ENCODE results near the gene TSNAXIP1. TPM values are rescaled to one million over a fixed set of nuclear protein-coding genes. Genes with fewer than 3 reads are reported as not detected.

The TSNAXIP1 gene
- total RNA-seq, 4 donors from 2014 or later = 0.34 to 1.4 (median 0.87) TPM

DNA sequence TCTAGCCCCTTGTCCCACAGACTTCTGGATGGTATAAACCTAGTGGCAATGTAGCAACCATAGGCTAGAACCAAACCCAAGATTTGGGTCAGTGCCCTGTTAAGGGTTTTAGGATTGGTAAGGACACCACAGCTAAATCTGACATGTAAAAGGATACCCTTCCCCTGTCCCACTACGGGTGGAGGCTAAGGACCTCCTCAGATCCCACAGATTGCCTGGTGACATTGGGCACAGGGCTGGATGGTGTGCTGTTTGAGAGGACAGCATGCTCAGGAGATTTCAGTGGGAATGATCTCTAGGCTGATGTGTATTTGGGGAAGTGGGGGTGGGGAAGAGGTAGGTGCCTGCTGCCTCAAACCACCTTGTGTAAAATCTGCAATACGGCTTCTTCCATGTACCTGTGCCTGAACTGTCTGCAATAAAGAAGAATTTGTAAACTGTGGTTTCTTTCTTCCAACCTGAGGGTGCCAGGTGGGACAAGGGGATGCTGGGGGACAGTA is 65.5 kb downstream of the TSNAXIP1 start:
- Histone ChIP-seq H3K36me3 (peaks cover 49% of the 10 kb centered on the region), H3K9me3 (no peaks in the 10 kb centered on the region), H3K27me3 (no peaks in the 10 kb centered on the region), H3K27ac (peak overlapping the region; percentile 91), H3K4me3 (peak overlapping the region; percentile 100), H3K4me1 (peaks cover 38% of the 10 kb centered on the region)
- 66% methylated on average over 2 of the region's 2 CpGs for WGBS
- DNase-seq (ENCODE audit: low spot score in 2 of 2) = no peak
- TF ChIP-seq, protein P1, sequence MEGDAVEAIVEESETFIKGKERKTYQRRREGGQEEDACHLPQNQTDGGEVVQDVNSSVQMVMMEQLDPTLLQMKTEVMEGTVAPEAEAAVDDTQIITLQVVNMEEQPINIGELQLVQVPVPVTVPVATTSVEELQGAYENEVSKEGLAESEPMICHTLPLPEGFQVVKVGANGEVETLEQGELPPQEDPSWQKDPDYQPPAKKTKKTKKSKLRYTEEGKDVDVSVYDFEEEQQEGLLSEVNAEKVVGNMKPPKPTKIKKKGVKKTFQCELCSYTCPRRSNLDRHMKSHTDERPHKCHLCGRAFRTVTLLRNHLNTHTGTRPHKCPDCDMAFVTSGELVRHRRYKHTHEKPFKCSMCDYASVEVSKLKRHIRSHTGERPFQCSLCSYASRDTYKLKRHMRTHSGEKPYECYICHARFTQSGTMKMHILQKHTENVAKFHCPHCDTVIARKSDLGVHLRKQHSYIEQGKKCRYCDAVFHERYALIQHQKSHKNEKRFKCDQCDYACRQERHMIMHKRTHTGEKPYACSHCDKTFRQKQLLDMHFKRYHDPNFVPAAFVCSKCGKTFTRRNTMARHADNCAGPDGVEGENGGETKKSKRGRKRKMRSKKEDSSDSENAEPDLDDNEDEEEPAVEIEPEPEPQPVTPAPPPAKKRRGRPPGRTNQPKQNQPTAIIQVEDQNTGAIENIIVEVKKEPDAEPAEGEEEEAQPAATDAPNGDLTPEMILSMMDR (IDR thresholded peaks at IDR 0.05) = no peak
- TF ChIP-seq POLR2AphosphoS5 (IDR thresholded peaks at IDR 0.05) (no peak), POLR2A (IDR thresholded peaks at IDR 0.05) (no peak), EP300 (IDR thresholded peaks at IDR 0.05) (no peak)

DNA sequence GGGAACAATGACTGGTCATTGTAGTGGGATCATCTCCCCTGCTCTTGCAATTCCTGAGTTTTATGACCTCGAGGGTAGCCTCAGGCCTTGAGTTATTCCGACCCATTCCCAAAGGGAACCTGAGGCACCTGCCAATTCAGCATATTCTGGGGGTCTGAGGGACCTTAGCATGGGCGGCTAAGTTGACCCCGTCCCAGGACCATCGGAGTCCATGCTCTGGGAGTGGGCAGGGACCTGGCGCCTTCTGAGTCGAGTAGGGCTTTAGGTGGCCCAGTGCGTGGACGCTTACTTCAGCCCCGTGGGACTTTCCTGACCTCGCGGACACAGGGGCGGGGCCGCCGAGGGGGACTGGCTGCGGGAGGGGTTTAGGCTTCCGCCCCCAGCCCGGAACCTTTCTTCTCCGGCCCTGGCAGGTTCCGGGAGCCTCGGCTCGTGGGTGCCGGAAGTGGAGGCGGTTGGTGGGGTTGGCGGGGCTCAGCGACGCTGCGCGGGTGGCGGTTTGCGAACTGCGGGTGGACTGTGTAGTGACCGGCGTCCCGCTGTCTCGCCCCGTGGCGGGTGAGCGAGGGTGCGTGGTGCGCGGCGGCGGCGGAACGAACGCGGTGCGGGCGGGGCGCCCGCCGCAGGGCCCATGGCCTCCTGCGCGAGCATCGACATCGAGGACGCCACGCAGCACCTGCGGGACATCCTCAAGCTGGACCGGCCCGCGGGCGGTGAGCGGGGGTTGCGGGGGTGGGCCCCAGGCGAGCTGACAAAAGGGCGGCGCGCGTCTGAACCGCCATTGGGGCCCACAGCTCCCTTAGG is 66.1 kb downstream of the TSNAXIP1 start, which contains the start of gene EDC4:
EDC4 (plus strand) TSS at position 422 of the 804 bp plus-strand sequence; CDS start at position 632, 210 bp downstream.
- Histone ChIP-seq H3K36me3 (peaks cover 49% of the 10 kb centered on the region), H3K27me3 (no peaks in the 10 kb centered on the region), H3K4me1 (peaks cover 38% of the 10 kb centered on the region), H3K9me3 (no peaks in the 10 kb centered on the region), H3K4me3 (peak within 1 kb of the TSS; percentile 100), H3K27ac (peak within 1 kb of the TSS; percentile 91)
- WGBS = 10% methylated on average over 6 of the region's 72 CpGs
- DNase-seq (ENCODE audit: low spot score in 2 of 2) = peak; percentile 93 to 94
- TF ChIP-seq, protein P1 (IDR thresholded peaks at IDR 0.05) = no peak
- TF ChIP-seq EP300 (IDR thresholded peaks at IDR 0.05) (no peak), POLR2A (IDR thresholded peaks at IDR 0.05) (peak; percentile 8 to 53), POLR2AphosphoS5 (IDR thresholded peaks at IDR 0.05) (peak; percentile 44 to 95 (median 74))

DNA sequence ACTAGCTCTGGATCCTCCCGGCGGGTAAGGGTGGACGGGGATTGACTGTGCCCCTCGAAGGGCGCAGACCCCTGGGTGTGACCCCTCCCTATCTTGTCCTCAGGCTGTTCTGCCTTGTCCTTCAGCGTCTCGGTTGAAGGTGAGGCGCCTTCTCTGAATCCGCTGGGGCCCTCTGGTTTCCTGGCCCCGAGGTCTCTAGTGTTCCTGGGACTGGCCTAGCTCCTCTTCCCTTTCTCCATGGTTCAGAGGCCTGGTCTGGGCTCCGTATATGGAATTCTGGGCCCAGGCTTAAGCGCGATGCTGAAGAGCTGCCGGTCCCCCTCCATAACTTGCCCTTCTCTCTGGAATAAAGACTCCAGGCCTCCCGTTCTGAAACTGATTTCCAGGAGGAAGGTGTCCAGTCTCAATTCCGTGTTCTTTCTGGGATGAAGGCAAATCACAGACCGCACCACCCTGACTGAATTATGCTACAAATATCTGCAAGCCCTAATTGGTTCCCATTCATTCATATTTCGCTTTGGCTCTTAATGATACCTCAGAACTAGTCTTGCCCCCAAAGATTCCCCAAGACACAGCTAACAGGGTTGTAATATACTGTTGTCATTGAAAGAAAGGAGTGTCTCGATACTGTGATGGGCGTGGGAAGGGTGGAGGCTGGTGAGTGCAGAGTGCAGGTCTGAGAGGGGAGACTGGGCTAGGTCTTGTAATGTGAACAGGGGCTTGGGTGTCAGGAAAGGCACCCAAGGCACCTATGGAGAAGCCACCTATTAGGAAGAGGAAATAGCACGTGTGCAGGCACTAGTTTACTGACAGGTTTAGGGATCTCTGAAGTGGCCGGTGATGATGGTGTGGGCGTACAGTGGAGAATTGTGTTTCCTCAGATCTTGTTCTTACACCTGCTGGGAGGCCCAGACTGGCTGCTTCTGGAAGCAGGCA is 67.0 kb downstream of the TSNAXIP1 start:
- Histone ChIP-seq H3K36me3 (peaks cover 49% of the 10 kb centered on the region), H3K4me3 (peak overlapping the region; percentile 100), H3K9me3 (no peaks in the 10 kb centered on the region), H3K4me1 (peaks cover 38% of the 10 kb centered on the region), H3K27ac (peak overlapping the region; percentile 91), H3K27me3 (no peaks in the 10 kb centered on the region)
- 16% methylated on average over 15 of the region's 23 CpGs for WGBS
- no peak for DNase-seq (ENCODE audit: low spot score in 2 of 2)
- TF ChIP-seq, protein P1 (IDR thresholded peaks at IDR 0.05) = no peak
- TF ChIP-seq EP300 (IDR thresholded peaks at IDR 0.05) (no peak), POLR2A (IDR thresholded peaks at IDR 0.05) (no peak), POLR2AphosphoS5 (IDR thresholded peaks at IDR 0.05) (no peak)

DNA sequence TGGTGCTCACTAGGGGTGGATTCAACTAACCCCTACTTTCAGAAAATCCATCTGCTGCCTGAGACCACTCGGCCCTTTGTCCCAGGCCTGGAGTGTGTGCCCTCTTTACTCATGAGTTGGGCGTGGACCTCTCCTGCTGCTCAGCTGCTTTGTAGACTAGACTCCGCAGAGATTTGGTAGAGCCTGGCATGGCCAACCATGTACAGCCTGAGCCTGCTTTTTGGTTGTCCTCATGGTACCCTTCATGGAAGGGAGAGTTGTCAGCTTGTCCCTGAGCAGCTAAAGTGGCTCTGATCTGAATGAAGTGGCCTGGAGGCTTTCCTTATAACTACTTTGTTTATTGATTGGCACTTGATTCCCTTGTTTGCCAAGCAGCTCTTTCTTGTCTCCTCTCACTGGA is 67.7 kb downstream of the TSNAXIP1 start:
- no peaks in the 10 kb centered on the region for H3K27me3 ChIP-seq
- peak overlapping the region; percentile 100 for H3K4me3 ChIP-seq
- TF ChIP-seq, protein P1 (IDR thresholded peaks at IDR 0.05) = no peak
- H3K4me1 ChIP-seq = peaks cover 38% of the 10 kb centered on the region
- H3K9me3 ChIP-seq = no peaks in the 10 kb centered on the region
- DNase-seq (ENCODE audit: low spot score in 2 of 2) = no peak
- peaks cover 49% of the 10 kb centered on the region for H3K36me3 ChIP-seq
- WGBS = 45% methylated on average over 2 of the region's 3 CpGs
- no peak overlapping the region for H3K27ac ChIP-seq

All from suprapubic skin (tissue), 4 donors.